Activated T-cell treated with anti-CD3 and anti-CD28 coated beads for 48 hours (primary cell): ENCODE data around the gene SIL1.

Source experiments
- DNase-seq: peaks from one replicate; pipeline ENCODE4 v3.0.0-alpha.2; 2020; ENCODE audit warnings: low read depth

Gene SIL1

DNA sequence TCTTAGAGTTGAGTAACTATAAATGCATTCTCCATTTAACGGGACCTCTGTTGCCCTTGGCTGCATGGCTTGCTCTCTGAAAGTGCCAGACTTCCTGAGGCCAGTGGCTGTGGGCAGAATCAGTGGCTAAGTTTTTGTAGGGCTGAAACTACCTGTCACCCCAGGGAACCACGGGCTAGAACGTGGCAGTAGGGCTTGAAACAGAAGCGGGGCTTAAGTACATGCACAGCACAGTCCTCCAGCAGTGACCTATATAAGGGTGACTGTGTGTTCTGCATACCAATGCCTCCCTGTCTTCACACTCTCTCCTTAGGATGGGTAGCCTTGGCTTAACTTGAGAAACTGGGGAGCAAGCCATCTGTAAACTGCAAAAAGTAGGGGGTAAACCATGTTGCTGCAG is 279.5 kb downstream of the SIL1 start:
- no peak for DNase-seq

DNA sequence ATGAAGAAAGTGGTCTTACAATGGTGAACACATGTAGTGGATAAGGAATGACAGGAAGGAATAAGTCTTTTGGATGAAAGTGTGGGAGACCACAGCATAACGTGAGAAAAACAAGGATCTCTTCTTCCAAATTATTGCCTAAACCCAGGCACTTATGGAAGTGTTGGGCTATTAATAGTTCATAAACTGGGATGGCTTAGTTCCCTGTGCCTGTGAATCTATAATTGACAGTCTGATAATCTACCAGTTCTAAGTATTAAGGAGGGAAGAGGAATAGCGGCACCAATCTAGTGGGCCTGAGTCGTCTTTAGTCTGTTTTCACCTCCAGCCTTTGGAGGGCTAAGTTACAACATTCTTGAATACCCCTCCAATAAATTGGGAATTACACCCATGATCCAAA is 283.8 kb downstream of the SIL1 start:
- no peak for DNase-seq

DNA sequence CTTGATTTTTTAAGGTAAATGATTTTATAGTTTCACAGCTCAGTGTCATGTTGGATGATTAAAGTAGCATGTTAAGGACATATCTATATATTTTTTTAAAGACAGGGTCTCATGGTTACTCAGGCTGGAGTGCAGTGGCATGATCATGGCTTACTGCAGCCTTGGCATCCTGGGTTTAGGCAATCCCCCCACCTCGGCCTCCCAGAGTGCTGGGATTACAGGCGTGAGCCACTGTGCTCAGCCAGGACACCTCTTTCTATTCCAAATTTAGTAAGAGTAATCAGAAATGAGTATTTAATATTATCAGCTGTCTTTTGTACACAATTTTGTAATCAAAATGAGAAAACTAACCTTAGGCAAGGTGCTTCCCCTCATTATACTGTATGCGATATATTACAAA is 284.4 kb downstream of the SIL1 start:
- DNase-seq, result no peak

DNA sequence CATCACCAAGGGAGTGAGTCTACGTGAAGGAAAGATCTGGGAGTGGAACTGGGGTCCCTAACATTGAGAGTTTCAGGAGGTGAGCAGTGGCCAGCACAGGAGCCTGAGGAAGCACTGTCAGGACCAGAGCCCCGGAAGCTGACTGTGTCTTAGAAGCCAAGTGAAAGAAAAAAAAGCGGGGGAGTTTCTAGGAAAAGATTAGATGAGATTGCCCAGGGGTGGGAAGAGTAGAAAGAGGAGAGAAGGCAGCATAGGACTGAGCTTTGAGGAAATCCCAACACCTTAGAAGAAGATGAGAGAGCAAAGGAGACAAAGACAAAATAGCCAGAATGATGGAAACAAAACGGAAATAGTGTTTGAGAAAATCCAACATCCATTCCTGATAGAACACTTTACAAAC is 286.1 kb downstream of the SIL1 start:
- no peak for DNase-seq

DNA sequence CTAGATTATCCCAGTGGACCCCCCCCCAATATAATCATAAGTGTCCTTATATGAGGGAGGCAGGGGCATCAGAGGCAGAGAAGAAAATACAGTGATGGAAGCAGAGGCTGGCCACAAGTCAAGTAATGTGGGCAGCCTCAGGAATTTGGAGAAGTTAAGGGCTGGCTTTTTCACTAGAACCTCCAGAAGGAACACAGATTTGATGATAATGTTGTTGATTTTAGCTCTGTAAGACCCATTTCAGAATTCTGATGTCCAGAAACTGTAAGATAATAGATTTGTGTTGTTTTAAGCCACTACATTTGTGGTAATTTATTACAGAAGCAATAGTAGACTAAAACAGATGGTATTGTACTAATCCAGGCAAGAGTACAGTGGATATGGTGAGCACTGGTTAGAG is 286.7 kb downstream of the SIL1 start:
- no peak for DNase-seq

DNA sequence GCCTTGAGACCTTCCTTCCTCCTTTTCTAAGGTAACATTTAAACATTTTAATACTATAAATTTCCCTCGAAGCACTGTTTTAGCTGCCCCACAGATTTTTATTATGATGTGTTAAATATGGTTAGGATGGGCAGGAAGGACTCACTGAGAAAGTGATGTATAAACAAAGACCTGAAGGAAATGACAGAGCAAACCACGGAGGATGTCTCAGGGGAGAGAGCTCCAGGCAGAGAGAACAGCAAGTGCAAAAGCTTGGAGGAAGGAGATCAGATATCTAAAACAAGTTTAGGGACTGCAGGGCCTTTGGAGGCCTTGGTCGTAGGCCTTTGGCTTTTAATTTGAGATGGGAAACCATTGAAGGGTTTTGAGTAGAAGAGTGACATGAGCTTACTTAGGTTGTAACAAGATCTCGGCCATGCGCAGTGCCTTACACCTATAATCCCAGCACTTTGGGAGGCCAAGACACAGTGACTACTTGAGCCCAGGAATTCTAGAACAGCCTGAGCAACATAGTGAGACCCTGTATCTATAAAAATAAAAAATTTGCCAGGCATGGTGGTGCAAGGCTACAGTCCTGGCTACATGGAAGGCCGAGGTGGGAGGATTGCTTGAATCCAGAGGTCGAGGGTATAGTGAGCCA is 287.5 kb downstream of the SIL1 start:
- no peak for DNase-seq

DNA sequence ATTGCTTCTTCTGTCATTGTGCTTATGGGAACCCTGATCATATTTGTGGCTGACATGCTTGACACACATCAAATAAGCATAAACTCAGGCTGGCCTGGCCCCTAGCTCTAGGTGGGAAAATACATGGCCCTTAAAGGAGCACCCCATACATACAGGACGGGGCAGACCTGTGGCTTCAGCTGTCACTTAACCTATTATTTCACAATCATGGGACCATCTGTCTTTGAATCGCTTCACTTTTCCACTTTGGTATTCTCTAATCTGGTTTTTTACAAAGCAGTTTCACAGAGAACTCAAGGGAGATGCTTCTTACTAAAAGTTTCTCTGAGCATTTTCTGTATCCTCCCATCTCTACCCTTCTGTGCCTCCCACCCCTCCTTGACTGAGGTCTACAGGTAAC is 288.4 kb downstream of the SIL1 start:
- no peak for DNase-seq

DNA sequence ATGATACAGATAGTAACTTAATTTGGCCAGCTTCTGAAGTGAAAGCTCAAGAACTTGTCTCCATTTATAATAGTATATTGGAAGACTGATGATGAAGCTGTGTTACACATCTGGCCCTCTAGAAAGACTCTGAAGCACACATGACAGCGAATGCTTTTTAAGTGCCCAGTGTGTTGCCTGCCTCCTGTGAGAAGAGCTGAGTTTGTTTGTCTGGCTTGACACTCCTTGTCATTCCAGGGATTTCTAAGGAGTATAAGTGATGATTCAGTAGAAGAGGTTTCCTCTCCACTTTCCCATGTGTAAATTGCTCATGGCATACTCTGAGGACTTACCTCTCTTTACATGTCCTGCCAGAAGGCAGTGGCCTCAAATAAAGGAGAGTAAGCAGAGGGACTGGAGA is 292.6 kb downstream of the SIL1 start:
- no peak for DNase-seq

DNA sequence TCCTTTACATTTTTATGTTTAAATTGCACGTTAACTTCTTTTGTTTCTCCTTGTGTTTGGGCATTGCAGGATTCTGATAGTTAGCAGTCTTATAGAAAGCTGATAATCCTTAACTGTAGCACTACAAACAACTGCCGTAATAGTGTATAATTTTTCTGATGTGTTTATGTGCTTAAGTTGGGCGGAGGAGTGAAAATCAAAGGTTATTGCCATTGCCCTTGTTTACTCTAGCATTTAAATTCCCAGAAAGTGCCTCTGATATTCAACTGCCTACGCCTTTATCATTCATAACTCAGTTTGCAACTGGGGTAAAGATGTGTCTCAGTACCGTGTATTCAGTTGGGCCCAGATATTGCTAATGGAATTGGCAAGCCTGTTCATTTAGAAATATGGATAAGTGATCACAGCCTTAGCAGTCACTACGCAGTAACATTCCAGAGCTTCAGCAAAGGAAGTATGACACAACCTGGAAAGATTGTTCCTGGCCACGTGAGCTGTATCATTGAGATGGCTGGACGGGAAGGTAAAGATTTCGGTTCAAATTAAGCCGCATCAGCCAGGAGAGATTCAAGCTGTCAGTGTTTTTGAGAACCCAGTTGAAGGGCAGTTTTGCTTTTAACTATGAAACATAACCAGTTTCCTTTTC is 294.9 kb downstream of the SIL1 start:
- DNase-seq, result no peak

DNA sequence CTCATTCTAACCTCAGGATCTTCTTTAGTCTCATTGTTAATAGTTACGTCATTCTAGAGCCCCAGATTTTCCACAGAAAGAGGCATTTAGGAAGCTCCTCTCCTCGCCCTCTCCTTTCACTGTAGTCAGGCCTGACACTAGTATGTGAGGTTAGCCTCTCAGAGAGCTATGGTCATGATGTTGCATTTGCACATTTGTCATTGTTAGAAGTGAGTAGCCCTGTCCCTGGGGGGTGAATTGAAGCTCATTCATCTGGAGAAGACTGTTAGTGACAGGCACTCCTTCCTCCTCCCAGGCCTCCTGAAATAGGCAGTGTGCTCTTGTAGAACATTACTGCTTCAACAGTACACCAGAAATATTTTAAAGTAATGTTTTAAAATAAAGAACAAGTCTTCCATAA is 296.5 kb downstream of the SIL1 start:
- DNase-seq, result no peak

DNA sequence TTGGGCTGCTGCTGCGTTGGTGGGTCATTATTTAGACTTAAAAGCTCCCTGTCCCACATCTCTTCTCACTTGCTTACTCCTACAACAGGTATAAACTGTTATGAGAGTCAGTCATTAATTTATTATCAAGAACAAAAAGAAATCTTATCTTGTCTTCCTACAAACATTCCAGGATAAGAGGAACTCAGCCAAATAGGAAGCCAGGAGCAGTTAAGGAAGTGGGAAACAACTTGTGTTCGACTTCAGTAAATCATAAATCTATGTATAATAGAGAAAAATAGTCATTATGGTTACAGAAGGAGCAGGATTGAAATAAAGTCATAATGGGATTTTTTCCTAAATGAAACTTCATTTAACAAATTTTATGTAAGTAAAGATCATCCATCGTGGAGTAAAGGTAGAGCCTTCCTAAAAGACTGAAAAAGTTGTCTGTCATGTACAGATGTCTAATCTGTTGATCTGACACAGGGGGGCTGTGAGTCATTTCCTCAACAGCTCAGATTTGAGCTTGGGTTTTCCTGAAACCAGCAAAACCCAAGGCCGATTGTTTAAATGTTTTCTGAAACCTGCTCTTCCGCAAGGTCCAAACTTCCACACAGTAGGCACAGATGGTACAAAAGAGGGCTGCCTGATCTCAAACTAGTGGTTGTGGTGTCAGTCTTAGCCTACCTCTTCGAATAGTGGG is 297.7 kb downstream of the SIL1 start:
- no peak for DNase-seq

DNA sequence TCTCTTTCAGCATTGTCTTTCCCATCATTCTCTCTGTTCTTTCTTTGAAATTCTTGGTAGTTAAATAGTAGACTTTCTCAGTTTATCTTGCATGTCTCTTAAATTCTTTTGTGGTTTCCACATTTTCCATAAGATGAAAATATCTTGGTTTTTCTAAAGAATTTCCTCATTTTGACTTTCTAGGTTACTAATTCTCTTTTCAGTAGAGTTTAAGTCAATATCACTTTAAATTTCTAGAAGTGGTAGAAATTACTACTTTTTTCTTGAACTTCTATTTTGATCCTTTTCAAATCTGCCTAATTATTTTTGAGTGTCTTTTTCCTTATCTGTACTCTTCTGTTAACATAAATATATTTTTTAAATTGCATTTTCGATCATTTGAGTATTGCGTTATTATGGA is 299.4 kb downstream of the SIL1 start:
- no peak for DNase-seq

DNA sequence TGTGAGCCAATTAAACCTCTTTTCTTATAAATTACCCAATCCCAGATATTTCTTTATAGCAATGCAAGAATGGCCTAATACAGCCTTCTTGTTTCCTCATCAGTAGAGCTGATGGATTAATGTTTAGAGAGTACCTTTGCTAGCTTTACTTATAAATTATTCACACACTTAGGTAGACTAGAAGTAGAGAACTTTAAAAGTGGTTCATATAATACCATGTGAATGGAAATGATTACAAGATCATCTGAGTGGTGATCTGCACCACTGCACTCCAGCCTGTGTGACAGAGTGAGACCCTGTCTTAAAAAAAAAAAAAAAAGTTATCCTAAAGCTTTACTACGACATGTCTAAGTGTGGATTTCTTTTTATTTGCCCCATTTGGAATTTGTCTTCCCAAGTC is 299.9 kb downstream of the SIL1 start:
- no peak for DNase-seq
